Measurements from ENCODE around the gene UGGT1.
A peak's percentile ranks its signal among the peaks of the same experiment; 100 is the strongest.

The UGGT1 gene

GRCh38 chr2:128108166-128108565 lies 17.2 kb downstream of the UGGT1 start:
- no peak for DNase-seq

DNA sequence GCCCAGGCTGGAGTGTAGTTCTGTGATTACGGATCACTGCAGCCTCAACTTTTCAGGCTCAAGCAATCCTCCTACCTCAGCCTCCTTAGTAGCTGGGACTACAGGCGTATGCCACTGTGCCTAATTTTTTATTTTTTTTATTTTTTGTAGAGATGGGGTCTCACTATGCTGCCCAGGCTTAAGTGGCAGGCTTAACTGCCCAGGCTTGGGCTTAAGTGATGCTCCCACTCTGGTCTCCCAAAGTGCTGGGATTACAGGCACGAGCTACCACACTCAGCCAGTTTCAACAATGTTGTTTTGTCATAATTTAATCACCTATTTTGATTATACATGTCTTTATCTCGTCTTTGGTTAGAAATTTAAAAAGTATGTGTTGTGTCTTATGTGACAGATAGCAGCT lies 18.2 kb downstream of the UGGT1 start:
- DNase-seq = no peak

DNA sequence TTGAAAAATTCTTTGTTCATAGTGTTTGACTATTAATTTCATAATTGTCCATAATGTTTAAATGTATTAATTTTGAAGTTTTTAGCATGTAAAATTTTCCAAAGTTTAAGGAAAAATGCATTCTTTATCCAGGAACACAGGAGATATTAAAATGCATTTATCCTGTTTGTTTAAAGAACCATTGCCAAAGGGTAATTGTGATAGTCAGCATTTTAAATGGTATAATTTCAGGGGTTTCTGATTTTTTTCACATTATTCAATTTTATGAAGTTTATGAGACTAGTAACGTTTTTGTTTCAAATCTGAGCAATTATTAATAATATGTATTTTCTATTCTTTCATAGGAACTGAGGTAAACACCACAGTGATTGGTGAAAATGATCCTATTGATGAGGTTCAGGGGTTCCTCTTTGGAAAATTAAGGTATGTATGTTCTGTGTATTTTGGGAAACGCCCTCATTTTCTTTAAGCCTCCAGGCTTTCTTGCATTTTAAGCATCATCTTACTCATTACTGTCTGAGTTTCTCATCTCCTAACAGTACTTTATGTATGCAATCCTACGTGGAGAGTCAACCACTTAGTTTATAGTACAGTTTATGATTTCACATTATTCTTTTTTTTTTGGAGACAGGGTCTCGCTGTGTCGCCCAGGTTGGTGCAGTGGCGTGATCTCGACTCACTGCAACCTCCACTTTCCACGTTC lies 25.1 kb downstream of the UGGT1 start:
- DNase-seq = no peak

- no peak for DNase-seq
These were observed 43.6 kb downstream of the UGGT1 start for GRCh38 chr2:128134573-128134972.

GRCh38 chr2:128137094-128137616 lies 46.2 kb downstream of the UGGT1 start:
- no peak for DNase-seq

DNA sequence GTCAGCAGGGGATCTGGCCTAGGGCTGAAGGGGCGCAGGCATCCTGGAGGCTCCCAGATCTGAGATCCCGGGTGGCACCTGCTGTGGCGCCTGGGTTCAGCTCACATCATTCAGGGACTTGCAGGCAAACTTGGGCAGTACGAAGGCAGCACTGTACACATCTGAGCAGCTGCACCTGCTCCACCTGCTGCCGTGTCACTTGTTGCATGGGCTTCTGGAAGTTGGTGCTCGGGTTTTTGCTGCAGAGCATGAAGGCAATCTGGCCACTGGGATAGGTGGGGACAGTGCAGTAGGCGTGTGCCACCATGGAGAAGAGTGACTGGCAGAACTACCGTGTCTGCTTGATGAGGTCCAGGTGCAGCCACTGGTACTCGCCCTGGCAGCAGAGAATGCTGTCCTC lies 48.6 kb downstream of the UGGT1 start:
- no peak for DNase-seq

DNA sequence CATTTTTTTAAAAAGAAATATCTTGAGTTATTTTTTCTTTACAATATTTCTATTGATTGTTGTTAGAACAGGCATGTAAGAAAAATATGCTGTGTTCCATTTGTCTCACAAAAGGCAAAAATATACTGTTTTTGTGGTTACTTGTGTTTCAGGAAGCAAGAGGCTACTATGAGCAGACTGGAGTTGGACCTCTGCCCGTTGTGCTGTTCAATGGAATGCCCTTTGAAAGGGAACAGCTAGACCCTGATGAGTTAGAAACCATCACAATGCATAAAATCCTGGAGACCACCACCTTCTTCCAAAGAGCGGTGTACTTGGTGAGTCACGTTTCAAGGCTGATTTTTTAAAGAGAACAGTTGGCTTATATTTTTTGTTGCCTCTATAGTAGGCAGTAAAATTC lies 54.7 kb downstream of the UGGT1 start:
- no peak for DNase-seq

DNA sequence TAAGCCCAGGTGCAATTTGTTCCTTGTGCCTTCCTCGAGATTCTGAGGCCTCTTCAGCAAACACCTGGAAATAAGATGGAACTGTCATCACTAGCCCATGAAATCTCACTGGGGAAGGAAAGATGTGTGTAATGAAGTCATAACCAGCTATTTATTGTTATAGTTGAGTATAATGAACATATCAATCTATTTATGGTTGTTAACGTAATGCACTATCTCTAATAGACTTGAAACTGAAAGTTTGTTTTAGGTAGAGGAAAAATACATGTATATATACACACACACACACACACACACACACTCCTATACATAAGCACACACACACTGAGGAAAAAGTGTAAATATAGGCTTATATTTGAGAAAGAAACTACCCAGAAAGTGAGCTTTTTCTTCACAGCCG lies 62.8 kb downstream of the UGGT1 start:
- no peak for DNase-seq

- DNase-seq = no peak
These were observed 63.2 kb downstream of the UGGT1 start for GRCh38 chr2:128154225-128154624.

- no peak for DNase-seq
These were observed 65.0 kb downstream of the UGGT1 start for GRCh38 chr2:128155970-128156369.

- DNase-seq = no peak
These were observed 65.8 kb downstream of the UGGT1 start for GRCh38 chr2:128156812-128157211.

DNA sequence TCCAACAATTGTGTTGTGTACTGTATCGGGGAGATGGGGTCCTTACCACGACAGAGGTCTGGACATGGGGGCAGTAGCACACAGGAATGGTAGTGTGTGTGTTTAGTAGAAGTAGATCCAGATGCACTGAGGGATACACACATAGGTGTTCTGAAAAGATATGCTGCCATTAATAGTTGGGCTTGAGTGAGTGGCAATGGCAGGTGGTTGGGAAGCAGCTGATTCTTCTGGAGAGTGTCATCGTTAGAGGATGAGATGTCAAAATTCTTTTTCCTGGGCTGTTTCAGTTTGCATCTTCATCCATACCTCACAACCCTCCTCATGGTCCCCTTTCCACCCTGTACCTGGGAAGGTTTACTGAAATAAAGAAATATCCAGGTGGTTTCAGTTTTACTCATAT lies 66.6 kb downstream of the UGGT1 start:
- no peak for DNase-seq

GRCh38 chr2:128158176-128158575 lies 67.2 kb downstream of the UGGT1 start:
- DNase-seq = no peak

DNA sequence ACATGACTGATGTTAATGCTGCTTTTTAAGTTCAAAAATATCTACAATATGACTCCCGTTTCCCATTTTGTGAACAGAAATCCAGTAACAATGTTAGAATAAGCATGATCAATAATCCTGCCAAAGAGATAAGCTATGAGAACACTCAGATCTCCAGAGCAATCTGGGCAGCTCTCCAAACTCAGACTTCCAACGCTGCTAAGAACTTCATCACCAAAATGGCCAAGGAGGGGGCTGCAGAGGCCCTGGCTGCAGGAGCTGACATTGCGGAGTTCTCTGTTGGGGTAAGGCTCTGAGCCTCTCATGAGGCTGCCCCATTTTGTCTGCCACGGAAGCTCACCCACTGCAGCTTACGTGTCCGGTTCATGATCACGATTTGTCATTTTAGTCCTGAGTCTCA lies 68.4 kb downstream of the UGGT1 start:
- no peak for DNase-seq

DNA sequence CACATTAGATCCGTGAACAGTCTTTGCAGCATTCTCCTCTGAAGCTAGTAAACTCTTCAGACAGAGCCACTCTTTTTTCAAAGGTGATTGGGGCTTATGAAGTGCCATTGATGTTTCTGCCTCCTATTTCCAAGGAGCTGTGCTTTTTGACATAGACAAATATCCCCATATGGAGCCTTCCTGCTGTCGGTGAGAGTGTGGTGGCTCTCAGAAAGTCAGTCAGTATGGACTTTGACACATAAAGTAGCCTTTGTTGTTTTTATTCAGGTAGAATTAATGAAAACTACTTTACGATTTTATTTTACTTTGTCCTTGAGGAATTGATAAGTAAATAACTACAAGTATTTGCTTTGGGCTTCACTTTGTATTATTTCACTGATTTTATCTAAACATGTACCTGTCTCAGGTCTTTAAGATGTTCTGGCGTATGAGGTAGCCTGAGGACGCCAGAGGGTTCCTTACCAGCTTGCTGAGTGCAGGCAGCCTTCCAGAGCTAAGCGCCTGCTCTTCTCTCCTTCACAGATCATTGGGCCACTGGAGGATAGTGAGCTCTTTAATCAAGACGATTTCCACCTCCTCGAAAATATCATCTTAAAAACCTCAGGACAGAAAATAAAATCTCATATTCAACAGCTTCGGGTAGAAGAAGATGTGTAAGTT lies 69.7 kb downstream of the UGGT1 start:
- DNase-seq = no peak

DNA sequence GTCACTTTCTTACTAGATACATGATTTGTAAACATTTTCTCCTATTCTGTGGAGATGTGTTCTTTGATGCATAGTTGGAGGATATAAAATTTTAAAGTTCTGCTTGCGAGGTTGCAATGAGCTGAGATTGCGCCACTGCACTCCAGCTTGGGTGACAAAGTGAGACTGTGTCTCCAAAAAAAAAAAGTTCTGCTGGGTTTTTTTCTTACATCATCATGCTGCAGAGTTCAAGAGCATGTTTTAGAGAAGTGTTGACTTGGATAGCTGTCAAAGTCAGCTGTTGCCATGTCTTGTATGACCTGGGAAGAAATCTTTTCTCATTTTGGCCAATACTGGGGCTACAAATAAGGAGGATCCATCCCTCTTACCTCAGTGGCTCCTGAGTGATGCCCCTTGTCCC lies 71.3 kb downstream of the UGGT1 start:
- DNase-seq = peak in 1 of 2 donors; percentile 13

GRCh38 chr2:128164311-128164710 lies 73.3 kb downstream of the UGGT1 start:
- no peak for DNase-seq

- peak in 1 of 2 donors; percentile 3 for DNase-seq
These were observed 75.8 kb downstream of the UGGT1 start for GRCh38 chr2:128166746-128167353.

DNA sequence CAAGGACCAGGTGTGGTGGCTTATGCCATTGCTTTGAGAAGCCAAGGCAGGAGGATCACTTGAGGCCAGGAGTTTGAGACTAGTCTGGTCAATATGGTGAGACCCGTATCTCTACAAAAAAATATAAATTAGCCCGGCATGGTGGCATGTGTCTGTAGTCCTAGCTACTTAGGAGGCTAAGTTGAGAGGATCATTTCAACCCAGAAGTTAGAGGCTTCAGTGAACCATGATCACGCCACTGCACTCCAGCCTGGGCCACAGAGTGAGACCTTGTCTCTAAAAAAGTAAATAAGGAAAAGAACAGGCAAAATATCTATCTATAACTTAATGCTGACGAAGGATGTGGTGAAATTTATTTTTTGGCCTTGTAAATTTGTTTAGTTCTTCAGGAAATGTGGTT lies 78.1 kb downstream of the UGGT1 start:
- no peak for DNase-seq

DNA sequence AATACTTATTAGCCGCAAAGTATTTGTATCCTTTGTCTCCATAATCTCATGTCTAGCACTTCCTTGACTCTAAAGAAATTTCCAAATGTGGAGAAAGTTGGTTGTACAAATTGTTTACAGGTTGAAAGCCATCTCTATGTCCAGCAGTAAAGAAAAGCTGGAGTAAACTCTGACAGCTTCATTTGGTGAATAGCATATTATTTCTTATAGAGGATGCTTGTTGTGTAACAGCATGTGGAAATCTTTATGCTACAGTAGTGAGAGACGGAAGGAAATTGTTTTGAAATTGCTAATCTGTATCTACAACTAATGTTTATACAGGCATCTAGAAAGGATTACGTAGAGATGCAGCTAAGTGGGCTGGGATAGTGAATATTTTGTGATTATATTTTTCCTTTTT lies 78.5 kb downstream of the UGGT1 start:
- DNase-seq = no peak

DNA sequence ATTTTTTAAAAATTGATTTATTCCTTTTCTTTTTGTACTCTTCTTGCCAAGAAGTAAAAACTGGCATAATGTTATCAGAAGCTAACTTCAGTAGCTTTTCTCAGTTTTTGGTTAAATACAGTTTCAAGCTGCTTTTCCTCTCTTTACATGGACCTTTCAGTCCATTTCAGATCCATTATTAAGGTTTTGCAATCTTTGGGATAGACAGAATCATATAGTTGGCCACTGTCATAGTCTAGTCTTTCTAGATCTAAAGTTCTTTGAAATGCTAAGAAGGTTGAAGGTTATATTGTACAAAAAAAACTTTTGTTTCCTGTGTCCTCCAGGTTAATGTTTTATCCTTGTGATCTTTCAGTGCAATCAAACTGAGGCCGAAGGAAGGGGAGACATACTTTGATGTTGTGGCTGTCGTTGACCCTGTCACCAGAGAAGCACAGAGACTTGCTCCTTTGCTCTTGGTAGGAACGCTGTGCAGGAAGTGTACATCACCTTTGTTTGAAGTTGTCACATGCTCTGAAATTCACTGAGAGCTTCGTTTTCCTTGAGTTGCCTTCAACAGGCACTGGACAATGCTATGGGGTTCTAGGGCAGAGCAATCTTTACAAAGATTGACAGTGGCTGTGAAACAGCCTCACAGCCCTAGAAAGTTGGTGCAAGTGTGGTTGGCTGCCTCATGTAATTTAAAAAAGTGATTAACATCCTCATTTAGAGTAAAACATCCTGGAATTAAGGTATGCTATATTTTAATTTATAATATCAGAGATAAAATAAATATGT lies 79.1 kb downstream of the UGGT1 start:
- no peak for DNase-seq

DNA sequence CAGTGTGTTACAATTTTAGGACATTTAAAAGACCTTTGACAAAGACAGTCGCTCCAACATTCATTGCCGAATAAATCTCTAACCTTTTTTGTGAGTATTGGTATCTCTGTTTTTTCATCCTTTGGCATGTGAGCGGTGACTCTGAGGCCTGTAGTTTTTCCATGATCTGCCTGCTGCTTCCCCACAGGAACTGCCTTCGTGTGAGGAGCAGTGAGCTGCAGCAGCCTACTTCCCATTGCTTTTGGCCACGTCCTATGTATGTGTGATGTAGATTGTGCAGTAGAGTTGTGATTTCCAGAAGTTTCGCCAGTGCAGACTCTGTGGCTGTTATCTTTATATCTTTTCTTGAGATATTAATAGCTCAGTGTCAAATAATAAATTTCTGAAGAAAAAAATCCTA lies 79.8 kb downstream of the UGGT1 start:
- DNase-seq = no peak

DNA sequence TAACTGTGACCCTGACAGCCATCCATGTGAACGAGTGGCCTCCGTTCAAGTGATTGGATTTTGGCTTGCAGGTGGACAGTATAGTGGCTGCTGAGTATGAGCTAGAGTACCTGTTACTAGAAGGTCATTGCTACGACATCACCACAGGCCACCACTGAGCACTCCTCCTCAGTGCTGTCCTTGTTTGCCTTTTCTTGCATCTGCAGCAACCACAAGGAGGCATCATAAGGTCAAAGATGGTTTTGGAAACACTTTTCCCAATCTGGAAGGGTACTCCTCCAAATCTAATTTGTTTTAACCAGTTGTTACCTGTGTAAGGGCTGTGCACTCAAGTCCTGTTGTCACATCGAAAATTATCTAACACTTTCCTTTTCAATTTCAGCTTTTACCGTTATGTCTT lies 81.2 kb downstream of the UGGT1 start:
- no peak for DNase-seq
